ENCODE data around the gene HIPK3.
"Not testable (repeated sequence)": the region's sequence is repeated elsewhere in the genome, so short reads cannot be mapped to it uniquely, and the experiment has no call there.

Gene HIPK3

DNA sequence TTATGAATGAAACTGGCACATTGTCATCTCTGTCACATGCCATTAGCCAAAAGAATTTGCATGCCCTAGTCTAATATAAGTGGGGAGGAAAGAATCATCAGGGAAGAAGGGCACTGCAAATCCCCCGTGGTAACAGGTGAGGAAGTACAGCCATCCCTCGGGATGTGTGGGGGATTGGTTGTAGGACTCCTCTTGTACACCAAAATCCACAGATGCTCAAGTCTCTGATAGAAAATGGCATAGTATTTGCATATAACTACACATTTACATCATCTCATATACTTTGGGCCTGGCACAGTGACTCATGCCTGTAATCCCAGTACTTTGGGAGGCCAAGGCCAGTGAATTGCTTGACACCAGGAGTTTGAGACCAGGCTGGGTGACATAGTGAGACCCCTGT, 109.7 kb downstream of the HIPK3 start:
- no peak for DNase-seq

- not testable (repeated sequence) for DNase-seq
Observed at GRCh38 chr11:33368475-33368874, 111.3 kb downstream of the HIPK3 start.

- DNase-seq: no peak
Observed at GRCh38 chr11:33368931-33369330, 111.8 kb downstream of the HIPK3 start.

- no peak for DNase-seq
Observed at GRCh38 chr11:33373636-33374035, 116.5 kb downstream of the HIPK3 start.

DNA sequence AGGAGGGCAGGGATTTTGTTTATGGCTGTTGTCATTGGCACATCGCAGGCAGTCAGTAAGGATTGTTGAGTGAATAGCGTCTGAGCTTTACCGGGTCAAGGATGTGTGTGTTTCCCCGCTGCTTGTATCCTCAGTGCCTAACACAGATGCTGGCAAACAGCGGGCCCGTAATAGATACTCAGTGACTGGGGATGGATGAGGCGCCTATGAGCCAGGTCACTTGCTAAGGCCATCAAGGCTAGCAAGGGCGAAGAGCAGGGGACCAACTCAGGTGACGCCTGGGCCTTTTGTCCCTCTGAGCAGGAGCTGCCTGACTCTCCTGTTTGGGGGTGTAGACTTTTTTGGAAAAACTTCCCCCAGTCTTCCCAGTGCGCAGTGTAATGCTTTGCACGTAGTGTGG, 118.1 kb downstream of the HIPK3 start:
- no peak for DNase-seq

DNA sequence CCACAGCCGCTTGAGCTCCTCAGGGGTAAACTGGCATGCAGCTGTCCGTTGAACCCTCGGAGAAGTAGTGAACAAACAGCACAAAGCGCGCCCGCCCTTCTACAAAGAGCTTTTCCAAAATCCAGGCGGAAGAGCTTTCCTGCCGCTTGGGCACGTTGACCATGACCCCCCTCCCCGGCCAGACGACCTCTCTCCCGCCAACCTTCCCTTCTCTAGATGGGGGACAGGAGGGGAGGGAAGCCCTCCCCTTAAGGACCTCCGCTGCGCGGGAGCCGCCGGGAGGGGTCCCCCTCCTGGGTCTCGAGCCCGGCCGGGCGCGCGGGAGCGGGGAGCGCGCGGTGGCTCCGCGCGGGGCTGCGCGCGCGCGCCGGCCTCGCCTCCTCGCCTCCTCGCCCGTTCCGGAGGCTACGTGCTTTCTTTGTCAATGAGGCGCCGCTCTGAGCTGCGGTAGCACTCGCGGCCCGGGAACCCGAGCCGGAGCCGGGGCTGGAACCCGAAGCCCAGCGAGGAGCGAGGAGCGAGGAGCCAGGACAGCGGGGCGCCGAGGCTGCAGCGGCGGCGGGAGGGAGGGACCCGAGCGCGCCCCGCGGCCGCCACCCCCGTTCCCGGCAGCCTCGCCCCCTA, 118.6 kb downstream of the HIPK3 start, which contains the start of gene KIAA1549L:
Gene KIAA1549L (plus strand): TSS at position 421 of the 624 bp plus-strand sequence.
- DNase-seq: no peak

GRCh38 chr11:33376331-33377310, 119.4 kb downstream of the HIPK3 start:
- DNase-seq: no peak

GRCh38 chr11:33377412-33378370, 120.5 kb downstream of the HIPK3 start:
- no peak for DNase-seq

GRCh38 chr11:33379947-33380346, 122.8 kb downstream of the HIPK3 start:
- DNase-seq: no peak

DNA sequence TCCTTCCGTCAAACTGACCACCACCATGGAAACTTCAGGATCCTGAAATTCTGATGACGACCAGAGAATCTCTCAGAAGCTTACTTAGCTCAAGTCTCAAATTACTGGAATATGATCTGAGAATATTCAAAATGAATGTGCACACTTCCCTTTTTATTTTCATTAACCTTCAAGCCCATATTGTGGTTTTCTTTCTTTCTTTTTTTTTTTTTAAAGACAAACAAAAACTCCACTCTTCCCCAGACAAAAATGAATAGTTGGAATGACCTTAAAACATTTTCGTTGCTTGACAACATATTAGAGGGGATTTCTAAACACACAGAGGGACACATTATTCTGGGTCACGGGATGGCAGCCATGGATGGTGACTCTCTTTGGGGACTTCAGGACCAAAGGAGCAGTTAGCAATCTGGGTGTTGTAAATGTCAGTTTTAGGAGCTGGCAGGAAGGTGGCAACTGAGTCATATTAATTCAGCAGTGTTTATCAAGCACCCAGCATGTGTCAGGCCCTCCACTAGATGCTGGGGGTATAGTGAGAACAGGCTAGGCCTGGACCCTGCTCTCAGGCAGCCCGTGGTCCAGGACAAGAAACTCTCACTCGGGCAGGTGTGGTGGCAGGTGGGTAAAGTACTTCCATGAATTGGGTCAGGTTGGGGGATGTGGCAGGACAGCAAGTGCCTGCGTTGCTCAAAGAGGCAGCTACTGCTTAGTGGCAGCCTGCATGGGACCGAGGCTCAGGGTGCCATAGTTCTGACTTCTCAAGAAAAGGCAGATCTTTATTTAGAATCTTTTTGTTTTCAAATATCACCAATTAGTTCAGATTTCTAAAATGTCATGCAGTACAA, 126.1 kb downstream of the HIPK3 start:
- DNase-seq: no peak

GRCh38 chr11:33383920-33384209, 126.7 kb downstream of the HIPK3 start:
- no peak for DNase-seq

DNA sequence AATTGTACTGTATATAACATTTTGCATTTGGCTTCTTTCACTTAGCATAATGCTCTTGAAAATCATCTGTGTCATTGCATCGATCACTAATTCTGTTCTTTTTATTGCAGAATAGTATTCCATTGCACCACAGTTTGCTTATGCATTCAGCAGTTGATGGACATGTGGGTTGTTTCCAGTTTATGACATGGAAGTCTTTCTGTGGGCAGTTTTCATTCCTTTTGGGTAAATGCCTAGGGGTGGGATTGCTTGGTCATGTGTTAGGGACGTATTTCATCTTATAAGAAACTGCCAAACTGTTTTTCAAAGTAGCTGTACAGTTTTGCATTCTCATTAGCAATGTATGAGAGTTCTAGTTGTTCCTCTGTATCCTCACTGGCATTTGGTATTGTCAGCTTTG, 127.0 kb downstream of the HIPK3 start:
- no peak for DNase-seq

GRCh38 chr11:33387581-33387980, 130.4 kb downstream of the HIPK3 start:
- DNase-seq: no peak

GRCh38 chr11:33387996-33388395, 130.8 kb downstream of the HIPK3 start:
- DNase-seq: no peak

DNA sequence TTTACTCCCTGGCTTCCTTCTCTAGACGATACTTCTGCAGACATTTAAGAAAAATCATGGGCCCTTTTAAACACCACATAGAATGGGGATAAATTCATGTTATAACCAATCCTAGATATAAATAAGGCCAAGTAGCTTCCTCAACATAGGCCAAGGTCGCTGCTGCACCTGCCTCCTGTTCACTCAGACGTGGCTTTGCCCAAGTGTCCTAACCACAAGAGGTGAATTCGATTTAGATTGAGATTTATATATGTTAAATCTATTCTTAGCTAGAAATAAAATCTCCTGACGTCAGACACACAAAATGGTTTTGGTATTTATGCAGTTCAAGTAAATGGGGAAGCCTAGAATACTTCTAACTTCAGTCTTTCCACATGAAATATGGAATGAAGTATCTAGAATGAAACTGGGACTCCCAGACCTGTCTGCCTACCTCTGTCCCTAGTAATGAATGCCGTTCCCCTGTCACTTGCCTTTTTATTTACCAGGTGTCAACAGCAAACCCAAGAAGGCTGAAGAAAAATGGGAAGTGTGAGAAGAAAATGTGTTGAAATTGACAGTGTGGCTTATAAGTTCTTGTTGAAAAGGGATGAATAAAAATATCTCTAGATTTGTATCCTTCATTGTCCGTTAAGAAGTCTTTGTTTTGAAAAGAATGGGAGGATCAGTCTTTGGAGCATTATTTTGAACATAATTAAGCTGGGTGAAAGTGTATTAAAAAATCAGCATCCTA, 131.8 kb downstream of the HIPK3 start:
- no peak for DNase-seq

DNA sequence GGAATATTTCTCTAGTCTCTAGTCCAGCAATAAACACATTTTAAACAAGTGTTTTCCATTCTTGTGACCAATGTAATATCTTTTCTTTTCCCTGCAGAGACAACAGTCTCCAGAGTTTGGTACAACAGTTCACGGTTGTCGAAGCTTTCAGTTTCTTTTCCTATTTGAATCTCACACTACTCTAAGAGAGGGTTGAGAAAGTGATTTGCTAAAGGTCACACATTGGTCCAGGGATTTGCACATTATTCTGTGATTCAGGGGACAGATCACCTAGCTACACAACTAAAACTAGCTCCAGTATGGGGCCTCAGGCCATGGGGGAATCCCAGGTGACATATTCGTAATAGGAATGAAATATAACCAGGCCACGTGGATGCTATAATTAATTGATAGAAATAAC, 132.5 kb downstream of the HIPK3 start:
- DNase-seq: no peak

GRCh38 chr11:33390944-33391892, 134.0 kb downstream of the HIPK3 start:
- no peak for DNase-seq

DNA sequence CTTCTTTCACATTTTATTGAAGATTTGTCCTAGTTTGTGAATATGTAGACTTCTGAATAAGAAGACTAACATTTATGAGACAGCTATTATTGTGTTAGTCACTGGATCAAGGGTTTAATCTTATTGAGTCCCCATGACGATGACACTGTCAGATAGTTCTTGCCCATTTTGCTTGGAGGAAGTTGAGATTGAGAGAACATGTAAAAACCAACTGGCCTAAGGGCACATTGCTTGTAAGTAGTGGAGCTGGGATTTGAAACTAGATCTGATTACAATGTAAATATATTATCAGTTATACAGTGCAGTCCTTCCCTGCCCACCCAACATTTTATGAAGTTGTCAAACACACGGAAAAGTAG, 134.7 kb downstream of the HIPK3 start:
- DNase-seq: no peak

GRCh38 chr11:33394431-33395109, 137.4 kb downstream of the HIPK3 start:
- no peak for DNase-seq

- DNase-seq: no peak
Observed at GRCh38 chr11:33396361-33396760, 139.2 kb downstream of the HIPK3 start.

All from hippocampal formation (tissue), 2 donors.